ENCODE data around the gene TARM1.

TARM1 gene

DNA sequence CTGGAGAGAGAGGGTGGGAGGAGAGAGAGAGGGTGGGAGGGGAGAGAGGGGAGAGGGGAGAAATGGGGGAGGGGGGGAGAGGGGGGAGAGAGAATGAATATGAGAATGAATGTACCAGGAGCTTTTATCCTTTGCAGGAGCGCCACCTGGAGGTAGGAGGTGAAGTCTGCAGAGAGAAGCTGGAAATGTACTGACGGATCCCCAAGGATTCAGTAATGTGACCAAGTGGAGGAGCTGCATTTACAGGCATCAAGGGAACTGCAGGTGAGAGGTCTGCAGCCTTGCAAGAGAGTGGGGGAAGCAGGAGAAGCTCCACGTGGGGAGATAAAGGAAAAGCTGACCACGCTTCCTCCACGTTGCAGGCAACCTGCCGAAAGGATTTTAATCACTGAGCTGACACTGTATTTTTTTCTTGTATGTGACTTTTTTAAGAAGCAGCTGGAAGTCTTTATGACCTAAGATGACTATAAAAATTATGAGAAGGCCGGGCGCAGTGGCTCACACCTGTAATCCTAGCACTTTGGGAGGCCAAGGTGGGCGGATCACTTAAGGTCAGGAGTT is 51.2 kb downstream of the TARM1 start:
- DNase-seq, result peak; percentile 22

DNA sequence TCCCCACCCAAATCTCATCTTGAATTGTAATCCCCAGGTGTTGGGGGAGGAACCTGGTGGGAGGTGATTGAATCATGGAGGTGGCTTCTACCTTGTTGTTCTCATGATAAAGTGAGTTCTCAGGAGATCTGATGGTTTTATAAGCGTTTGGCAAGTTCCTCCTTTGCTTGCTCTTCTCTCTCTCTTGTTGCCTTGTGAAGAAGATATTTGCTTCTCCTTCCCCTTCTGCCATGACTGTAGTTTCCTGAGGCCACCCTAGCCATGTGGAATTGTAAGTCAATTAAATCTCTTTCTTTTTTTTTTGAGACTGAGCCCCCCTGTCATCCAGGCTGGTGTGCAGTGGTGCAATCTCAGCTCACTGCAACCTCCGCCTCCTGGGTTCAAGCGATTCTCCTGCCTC is 51.9 kb downstream of the TARM1 start:
- no peak for DNase-seq

DNA sequence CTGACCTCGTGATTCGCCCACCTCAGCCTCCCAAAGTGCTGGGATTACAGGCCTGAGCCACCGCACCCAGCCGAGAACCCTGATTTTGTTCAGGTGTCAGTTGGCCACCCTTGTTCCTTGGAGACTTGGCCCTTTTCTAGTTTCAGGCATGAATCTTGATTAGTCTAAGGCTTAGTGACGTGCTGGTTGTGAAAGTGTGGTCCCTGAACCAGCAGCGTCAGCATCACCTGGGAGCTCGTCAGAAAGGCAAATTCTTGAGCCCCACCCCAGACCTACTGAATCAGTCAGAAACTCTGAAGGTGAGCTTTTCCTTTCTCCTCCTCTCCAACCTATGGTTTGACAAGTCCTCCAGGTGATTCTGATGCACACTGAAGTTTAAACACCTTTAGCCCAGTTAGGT is 54.5 kb downstream of the TARM1 start:
- DNase-seq, result no peak

DNA sequence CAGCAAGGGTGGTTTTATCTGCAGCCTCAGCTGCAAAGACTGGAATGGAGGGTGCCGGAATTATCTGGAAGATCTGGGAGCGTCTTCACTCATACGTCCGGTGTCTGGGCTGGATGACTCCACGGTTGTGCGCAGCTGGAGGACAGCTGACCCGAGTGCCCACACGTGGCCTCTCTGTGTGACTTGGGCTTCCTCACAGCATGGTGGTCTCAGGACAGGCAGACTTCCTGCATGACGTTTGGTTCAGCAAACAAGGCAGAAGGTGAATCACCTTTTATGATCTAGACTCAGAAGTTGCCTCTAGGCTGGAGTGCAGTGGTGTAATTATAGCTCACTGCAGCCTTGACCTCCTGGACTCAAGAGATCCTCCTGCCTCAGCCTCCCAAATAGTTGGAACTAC is 56.5 kb downstream of the TARM1 start:
- no peak for DNase-seq

DNA sequence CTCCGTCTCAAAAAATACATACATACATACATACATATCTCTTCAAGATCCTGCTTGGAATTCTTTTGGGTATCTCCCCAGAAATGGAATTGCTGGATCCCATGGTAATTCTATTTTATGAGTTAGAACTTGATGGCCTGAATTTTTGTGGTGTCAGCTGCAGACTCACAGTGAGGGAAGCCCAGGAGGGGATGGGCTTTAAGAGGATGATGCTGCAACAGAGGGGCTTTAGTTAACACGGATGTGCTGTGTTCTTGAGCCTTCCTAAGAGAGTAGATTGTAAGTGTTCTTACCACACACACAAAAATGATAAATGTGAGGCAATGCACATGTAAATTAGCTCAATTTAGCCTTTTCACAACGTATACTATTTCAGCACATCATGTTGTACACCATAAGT is 58.0 kb downstream of the TARM1 start:
- DNase-seq, result no peak

DNA sequence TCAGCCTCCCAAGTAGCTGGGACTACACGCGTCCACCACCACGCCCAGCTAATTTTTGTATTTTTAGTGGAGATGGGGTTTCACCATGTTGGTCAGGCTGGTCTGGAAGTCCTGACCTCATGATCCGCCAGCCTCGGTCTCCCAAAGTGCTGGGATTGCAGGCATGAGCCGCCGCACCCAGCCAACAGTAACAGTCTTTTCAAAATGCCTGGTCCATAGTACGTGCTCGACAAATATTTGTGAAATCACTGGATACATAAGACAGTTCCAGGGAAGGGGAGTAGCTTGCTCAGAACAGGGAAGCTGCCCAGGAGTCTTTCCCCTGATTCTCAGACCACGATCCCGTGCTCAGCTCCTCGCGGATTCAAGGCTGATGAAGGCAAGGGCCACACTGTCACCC is 59.2 kb downstream of the TARM1 start:
- DNase-seq, result no peak

DNA sequence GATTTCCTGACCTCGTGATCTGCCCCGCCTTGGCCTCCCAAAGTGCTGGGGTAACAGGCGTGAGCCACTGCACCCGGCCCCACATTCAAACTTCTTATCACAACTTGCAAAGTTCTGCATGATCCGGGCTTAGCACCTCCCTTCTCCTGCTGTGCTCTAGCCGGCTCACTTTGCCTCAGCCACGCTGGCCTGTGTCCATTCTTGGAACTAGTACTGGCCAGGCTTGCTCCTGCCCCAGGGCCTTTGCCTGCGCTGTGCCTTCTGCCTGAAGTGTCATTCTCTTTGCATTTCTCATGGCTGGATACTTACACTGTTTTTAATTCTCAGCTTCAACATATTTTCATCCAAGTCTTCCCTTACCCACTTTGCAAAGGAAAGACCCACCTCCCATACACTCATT is 59.8 kb downstream of the TARM1 start:
- DNase-seq, result no peak
